Esophagus muscularis mucosa (tissue), 3 donors: ENCODE results near the gene LDAH.

ENCODE experiments used
- CTCF ChIP-seq, 3 experiments: fragments of 200-600 bp in 2 of 3; fragments of 450-650 bp in 1 of 3; sonication (generic) in 2 of 3; IDR thresholded peaks; one replicate each; pipeline ENCODE4 v1.5.1; 2017 to 2019; ENCODE audit warnings: antibody characterized with exemption in 3 of 3, mild to moderate bottlenecking in 2 of 3, moderate library complexity in 1 of 3
- POLR2A ChIP-seq: fragments of 450-650 bp; IDR thresholded peaks from one replicate; pipeline ENCODE4 v1.6.1; 2017; ENCODE audit warnings: antibody characterized with exemption, moderate library complexity, mild to moderate bottlenecking, low read depth
- POLR2AphosphoS5 ChIP-seq, 2 donors: sonication (generic); formaldehyde crosslinking; IDR thresholded peaks; one replicate each; pipeline ENCODE4 v1.6.1; 2017; ENCODE audit warnings: antibody characterized with exemption in 2 of 2

GRCh38 chr2:20650393-20650876, 172.5 kb downstream of the LDAH start:
- TF ChIP-seq CTCF (IDR thresholded peaks at IDR 0.05) (no peak), POLR2A (no peak), POLR2AphosphoS5 (IDR thresholded peaks at IDR 0.05) (no peak)
